Germinal center (tissue), 1 donor: ENCODE measurements around the gene NXPE4.

Experiments used
- DNase-seq: peaks from one replicate; pipeline ENCODE4 v3.0.0; 2012; ENCODE audit warnings: mixed read lengths, low spot score

Gene NXPE4

GRCh38 chr11:114559425-114560310 is 35.9 kb downstream of the NXPE4 start, which contains the start of gene NXPE1:
NXPE1 (minus strand) TSS chr11:114559881; CDS start chr11:114551201, 8,680 bp downstream.
- DNase-seq = no peak

GRCh38 chr11:114556135-114556534 is 39.5 kb downstream of the NXPE4 start:
- no peak for DNase-seq

GRCh38 chr11:114553642-114554041 is 41.9 kb downstream of the NXPE4 start:
- DNase-seq = no peak

GRCh38 chr11:114551060-114551459 is 44.5 kb downstream of the NXPE4 start:
- no peak for DNase-seq

- DNase-seq = no peak
Observed at GRCh38 chr11:114525682-114526081, 69.9 kb downstream of the NXPE4 start.

GRCh38 chr11:114524122-114524521 is 71.5 kb downstream of the NXPE4 start:
- no peak for DNase-seq

- no peak for DNase-seq
Observed at GRCh38 chr11:114522818-114523217, 72.8 kb downstream of the NXPE4 start.
